HG03342 (cell line): Measurements from ENCODE around the gene IKZF3.
"Not testable (repeated sequence)": the region's sequence is repeated elsewhere in the genome, so short reads cannot be mapped to it uniquely, and the experiment has no call there.

Experiments used
- ATAC-seq: cut with Tn5 transposase; IDR thresholded peaks from one replicate; pipeline ENCODE4 v1.9.1; 2021; ENCODE audit warnings: mild to moderate bottlenecking, moderate library complexity; ENCODE audit not compliant: unreplicated experiment

The IKZF3 gene

DNA sequence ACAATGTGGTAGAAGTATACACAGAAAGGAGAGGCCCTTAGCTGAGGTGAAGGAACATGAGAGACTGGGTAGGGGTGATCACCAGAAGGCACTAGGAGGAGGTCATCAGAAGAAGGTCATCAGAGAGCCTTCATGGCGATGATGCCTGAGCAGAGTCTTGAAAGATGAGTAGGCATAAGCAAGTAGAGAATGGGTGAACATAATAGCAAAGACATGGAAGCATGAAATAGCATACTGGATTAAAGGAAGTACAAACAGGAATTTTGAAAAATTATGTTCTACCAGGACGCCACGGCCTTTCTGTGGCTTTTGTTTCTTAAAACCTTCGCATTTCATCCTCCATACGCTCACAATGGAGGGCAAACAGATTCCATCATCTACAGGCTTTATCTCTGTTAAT, 2.9 kb downstream of the IKZF3 start:
- ATAC-seq = no peak

DNA sequence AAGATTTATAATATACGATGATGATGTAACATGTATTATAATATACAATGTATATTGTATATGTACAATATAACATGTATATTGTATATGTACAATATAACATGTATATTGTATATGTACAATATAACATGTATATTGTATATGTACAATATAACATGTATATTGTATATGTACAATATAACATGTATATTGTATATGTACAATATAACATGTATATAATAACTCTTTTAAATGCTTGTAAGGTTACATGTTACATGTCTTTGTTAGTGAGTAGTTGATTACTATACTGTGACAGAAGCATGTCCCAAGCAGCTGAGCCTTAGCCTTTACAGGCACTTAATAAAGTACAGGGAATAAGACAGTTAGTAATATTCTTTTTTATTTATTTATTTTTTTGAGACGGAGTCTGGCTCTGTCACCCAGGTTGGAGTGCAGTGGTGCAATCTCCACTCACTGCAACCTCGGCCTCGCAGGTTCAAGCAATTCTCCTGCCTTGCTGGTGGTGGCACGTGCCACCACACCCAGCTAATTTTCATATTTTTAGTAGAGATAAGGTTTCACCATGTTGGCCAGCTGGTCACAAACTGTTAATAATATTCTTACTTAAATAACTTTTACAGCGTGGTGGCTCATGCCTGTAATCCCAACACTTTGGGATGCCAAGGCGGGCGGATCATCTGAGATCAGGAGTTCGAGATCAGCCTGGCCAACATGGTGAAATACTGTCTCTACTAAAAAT, 8.0 kb downstream of the IKZF3 start:
- ATAC-seq = not testable (repeated sequence)

DNA sequence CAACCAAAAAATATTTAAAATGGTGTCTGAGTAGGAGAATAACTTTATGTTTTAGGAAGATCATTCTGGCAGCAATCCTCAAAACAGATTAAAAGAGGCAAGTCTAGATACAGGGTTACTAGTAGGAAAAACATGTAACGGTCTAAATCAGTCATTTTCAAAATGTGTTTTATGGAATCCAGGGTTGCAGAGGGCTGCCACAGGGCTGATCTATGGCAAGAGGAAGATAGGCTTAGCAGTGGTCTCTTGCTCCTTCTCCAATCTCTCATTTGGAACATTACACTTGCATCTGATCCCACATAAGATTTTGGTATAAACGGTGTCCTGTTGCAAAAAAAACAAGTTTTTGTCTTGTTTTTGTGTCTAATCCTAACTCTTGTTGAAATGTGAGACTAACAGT, 9.2 kb downstream of the IKZF3 start:
- no peak for ATAC-seq

DNA sequence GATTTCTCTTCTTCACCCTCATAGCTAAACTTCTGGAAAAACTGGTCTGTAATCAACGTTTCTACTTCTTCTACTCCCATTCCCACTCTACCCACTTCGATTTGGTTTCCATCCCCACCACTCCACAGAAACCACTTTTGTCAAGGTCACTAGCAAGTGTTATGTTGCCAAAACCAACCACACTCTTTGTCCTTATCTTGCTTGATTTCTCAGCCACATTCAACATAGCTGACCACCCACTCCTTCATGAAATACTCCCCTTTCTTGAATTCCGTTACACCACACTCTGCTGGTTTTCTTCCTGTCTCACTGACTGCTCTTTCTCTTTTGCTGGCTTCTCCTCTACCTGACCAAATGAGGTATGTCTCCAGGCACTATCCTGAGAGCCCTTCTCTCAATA, 11.9 kb downstream of the IKZF3 start:
- no peak for ATAC-seq

DNA sequence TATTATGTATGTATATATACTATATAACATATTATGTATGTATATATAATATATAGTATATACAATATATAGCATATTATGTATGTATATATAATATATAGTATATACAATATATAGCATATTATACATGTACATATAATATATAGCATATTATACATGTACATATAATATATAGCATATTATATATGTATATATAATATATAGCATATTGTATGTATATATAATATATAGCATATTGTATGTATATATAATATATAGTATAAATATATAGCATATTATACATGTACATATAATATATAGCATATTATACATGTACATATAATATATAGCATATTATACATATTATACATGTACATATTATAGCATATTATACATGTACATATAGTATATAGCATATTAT, 13.9 kb downstream of the IKZF3 start:
- not testable (repeated sequence) for ATAC-seq

DNA sequence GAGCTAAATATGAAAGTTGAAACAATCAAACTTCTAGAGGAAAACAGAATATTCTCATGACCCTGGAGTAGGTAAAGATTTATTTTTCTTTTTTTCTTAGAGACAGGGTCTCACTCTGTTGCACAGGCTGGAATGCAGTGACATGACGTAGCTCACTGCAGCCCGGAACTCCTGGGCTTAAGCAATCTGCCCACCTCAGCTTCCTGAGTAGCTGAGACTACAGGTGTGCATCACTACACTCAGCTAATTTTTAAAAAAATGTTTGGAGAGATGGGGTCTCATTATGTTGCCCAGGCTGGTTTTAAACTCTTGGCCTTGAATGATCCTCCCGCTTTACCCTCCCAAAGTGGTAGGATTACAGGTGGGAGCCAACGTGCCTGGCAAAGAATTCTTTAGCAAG, 15.5 kb downstream of the IKZF3 start:
- no peak for ATAC-seq

DNA sequence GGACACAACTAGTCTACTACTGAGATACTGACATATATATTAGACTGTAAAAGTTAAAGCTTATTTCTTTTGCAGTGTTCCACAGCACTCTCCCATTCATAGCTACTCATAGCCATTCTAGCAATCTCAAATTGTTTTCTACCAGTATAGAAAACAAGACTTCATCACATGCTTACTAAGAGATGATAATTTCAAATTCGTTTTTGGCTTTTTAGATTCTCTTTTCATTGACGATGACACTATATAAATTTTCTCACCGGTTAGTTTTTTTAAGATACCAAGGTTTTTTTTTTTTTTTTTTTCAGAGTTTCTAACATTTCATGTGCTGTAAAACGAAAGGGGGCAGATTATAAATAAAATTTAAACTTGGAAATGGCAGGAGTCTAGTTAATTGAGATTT, 17.9 kb downstream of the IKZF3 start:
- no peak for ATAC-seq

DNA sequence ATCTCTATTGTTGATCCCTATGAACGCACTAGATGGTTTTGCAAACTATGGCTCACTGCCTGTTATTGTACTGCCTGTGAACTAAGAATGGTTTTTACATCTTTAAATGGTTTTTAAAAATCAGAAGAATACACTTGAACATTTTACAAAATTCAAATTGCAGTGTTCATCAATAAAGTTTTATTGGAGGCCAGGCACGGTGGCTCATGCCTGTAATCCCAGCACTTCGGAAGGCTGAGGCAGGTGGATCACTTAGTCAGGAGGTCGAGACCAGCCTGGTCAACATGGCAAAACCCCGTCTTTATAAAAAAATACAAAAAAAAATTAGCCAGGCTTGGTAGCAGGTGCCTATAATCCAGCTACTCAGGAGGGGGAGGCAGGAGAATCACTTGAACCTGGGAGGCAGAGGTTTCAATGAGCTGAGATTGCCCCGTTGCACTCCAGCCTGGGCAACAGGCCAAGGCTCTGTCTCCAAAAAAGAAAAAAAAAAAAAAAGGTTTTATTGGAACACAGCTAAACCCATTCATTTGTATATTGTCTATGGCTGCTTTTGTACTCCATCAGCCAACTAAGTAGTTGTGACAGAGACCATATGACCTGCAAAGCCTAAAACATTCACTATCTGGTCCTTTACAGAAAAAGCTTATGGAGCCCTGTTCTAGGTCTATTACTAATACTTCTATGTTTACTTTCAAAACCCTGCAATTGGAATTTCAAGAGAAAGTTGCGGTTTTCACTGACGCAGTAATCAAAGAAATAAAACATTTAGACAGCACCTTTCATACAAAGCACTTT, 18.9 kb downstream of the IKZF3 start:
- ATAC-seq = no peak

DNA sequence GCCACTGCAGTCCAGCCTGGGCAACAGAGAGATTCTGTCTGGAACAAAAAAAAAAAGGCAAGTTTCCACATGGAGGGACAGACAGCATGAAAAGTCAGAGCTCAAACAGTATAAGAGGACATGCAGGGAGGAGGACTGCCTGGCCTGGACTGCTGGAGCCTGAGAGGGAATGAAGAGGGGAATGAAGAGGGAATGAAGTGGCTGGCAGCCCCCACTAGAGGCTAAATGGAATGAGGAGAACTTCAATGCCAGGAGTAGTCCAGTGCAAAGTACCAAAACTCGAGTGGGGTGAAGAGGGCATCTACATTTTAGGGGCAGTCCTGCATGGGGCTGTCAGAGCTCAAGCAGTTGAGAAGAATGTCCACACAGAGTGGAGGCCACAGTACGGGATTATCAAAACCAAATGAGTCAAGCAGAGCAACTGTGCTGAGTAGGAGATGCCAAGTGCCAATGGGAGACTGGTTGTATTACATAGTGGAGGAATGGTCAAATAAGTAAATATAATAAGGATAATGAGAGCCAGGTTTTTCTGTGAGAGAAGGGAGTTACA, 22.9 kb downstream of the IKZF3 start:
- ATAC-seq = no peak

DNA sequence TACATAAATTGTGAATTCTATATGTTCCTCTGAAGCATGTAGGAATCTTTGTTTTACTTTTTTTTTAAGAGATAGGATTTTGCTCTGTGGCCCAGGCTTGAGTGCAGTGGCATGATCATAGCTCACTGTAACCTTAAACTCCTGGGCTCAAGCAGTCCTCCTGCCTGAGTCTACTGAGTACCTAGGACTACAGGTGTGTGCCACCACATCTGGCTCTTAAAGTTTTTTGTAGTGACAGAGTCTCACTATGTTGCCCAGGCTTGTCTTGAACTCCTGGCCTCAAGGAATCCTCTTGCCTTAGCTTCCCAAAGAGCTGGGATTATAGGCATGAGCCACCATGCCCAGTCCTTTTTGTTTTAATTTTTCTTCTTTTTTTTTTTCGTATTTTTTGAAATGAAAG, 25.3 kb downstream of the IKZF3 start:
- ATAC-seq = no peak

DNA sequence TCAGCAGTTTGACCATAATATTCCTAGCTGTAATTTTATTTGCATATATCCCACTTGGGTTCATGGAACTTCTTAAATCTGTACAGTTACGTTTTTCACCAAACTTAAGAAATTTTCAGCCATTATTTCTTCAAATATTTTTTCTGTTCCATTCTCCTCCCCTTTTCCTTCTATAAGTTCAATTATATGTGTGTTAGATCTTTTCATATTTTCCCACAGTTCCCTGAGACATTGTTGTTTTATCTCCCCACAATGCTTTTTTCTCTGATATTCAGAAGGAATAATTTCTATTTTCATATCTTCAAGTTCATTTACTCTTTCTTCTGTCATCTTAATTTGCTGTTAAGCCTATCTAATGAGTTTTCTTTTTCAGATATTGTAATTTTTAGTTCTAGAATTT, 26.1 kb downstream of the IKZF3 start:
- ATAC-seq = no peak

DNA sequence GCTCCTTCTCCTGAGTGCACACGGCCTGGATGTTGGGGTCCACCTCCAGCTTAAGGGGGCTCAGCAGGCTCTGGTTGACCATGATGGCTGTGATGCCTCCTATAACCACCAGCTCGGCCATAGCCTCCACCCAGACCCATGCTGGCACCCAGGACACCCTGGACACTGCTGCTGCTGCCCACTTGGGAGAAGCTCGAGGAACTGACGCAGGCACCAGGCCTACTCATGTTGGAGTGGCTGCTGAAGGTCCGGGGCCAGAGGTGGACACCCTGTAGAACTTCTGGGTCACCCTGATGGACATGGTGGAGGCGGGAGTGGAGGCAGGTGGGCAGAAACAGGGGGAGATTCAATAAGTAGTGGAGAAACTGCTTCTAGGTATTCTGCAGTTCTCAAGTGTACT, 28.0 kb downstream of the IKZF3 start:
- ATAC-seq = no peak

DNA sequence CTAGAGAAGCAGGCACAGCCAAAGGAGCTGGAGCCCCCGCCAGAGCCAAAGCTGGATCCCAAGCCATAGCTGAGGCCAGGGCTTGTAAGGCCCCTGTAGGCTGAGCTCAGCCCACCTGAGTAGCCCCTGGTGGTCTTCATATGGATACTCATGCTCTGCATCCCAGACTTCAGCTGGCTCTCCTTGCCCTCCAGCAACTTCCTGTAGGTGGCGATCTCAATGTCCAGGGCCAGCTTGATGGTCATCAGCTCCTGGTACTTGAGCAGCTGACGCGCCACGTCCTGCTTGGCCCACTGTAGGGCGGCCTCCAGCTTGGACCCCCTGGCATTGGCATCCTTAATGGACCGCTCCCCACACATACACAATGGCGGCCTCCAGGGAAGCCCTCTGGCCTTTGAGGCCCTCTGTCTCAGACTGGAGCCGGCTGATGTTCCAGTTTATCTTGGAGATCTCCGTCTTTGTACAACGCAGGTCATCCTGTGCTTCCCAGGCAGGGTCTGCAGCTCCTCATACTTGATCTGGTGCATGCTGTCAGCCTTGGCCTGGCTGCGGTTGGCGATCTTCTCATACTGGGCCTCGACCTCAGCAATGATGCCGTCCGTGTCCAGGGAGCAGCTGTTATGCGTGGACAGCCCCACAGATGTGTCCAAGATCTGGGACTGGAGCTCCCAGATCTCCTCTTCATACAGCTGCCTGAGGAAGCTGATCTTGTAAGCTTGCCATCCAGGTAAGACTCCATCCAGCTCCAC, 28.9 kb downstream of the IKZF3 start:
- no peak for ATAC-seq

DNA sequence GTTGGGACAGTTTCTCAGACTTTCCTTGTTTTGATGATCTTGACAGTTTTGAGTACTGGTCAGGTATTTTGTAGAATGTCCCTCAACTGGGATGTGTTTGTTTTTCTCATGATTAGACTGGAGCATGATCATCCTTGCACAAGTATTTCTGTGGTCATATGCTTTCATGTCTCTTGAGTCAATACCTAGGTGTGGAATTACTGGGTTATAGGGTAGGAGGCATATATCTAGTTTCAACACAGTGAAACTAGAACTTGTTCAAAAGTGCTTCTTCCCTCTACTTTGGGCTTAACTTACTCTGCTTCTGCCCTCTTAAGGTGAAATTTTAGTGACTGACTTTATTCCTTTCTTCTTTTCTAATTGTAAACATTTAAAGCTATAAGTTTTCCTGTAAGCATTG, 30.1 kb downstream of the IKZF3 start:
- ATAC-seq = no peak

DNA sequence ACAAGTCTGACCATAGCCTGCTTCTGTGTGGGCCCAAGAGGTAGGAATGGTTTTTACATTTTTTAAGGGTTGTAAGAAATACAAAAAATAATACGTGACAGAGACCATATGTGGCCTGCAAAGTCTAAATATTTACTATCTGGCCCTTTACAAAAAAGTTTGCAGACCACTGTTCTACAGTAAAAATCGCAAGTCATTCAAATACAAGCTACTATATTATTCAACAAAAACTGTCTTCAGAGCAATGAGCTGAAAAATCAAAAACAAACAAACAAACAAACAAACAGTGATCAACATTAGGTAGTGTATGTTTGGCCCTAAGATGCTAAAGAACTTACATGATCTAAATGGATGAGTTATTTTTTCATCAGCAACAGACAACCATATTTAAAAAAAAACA, 32.5 kb downstream of the IKZF3 start:
- no peak for ATAC-seq

DNA sequence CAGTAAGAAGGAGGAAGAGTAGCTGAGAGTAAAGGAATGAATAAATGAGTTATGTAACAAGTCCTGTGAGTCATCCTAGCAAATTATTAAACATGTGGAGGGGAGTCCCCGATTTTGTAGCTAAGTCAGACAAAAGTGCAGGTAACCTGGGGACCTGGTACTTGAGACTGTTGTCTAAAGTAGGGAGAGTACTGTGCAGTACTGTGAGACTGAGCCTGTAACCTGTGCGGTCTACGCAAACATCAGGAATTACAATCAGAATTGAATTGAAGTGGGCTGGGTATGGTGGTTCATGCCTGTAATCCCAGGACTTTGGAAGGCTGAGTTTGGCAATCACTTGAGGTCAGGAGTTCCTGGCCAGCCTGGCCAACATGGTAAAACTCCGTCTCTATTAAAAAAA, 35.7 kb downstream of the IKZF3 start:
- no peak for ATAC-seq

DNA sequence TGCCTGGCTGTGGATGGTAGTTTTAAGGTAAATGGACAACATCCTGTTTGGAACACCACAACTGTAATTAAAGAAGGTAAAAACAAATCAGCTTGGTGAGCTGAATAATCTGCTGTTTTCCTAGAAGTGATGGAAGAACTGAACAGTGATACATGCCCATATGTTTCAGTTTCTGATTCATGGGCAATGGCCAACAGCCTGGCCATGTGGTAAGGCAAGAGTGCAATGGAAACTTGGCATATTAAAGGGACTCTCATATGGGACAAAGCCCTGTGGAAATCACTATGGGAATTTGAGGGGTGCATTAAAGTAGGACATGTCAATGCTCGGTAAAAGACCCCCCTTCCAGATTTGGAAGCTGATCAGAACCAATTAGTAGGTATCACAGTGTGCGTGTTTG, 37.8 kb downstream of the IKZF3 start:
- ATAC-seq = no peak

DNA sequence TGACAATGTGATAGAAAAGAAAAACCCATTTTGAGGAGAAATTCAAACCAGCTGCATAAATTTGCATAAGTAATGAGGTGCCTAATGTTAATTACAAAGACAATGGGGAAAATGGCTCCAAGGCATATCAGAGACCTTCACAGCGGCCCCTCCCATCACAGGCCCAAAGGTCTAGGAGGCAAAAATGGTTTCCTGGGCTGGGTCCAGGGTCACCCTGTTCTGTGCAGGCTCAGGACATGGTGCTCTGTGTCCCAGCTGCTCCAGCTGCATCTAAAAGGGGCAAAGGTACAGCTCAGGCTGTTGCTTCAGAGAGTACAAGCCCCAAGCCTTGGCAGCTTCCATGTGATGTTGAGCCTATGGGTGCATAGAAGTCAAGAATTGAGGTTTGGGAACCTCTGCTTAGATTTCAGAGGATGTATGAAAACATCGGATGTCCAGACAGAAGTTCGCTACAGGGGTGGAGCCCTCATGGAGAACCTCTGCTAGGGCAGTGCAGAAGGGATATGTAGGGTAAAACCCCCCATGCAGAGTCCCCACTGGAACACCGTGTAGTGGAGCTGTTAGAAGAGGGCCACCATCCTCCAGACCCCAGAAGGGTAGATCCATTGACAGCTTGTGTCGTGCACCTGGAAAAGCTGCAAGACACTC, 40.6 kb downstream of the IKZF3 start:
- no peak for ATAC-seq

DNA sequence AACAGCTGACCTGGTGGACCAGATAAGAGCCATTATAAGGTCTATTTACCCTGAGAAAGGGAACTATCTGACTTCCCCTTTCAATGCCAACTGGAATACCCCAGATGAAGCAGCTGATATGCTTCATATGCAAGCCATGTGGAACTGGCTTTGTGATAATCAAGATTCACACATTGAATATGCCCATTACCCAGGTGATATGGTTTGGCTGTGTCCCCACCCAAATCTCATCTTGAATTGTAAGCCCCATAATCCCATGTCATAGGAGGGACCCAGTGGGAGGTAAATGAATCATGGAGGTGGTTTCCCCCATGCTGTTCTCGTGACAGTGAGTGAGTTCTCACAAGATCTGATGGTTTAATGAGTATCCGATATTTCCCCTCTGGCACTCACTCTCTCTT, 42.1 kb downstream of the IKZF3 start:
- ATAC-seq = no peak

DNA sequence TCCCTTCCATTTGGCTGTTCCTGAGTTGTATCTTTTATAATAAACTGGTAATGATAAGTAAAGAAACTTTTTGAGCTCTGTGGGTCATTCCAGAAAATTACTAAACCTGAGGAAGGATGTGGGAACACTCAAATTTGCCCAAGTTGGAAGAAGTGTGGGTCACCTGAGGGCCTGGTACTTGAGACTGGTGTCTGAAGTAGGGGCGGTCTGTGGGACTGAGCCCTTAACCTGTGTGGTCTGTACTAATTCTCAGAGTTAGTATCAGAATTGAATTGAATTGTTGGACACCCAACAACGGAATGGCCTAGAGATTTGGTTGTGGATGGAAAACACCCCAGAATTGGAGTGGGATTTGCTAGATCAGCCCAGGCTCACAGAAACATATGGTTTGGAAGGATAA, 43.1 kb downstream of the IKZF3 start:
- ATAC-seq = no peak

DNA sequence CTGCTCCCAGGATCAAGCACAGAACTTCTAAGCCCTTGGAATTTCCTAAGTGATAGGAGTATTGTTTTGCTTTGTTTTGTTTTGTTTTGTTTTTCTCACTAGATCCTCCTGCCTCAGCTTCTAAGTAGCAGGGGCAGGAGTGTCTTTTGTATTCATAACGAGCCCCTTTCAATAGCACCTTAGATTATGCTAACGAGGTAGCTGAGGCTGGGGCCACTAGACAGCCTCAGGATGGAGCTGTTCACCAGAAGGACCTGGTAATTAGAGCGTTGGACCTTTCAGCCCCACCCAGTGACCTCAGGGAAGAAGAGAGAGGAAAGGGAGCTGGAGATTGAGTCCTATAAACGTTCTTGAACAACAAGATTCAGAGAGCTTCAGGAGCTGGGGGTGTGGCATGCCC, 43.6 kb downstream of the IKZF3 start:
- no peak for ATAC-seq
